ENCODE results near the gene CD4.
A peak's percentile ranks its signal among the peaks of the same experiment; 100 is the strongest.

The CD4 gene

GRCh38 chr12:6869049-6870021 is 80.0 kb downstream of the CD4 start (continued):
- TF ChIP-seq ZNF626 (tag by site-specific recombination; IDR thresholded peaks at IDR 0.05) (no peak), ZBTB8A (tag by site-specific recombination; IDR thresholded peaks at IDR 0.05) (no peak), ZNF664 (tag by site-specific recombination; IDR thresholded peaks at IDR 0.05) (no peak), ZNF658 (tag by site-specific recombination; IDR thresholded peaks at IDR 0.05) (no peak), ZSCAN30 (tag by site-specific recombination; IDR thresholded peaks at IDR 0.05) (no peak), ZFP41 (tag by site-specific recombination; IDR thresholded peaks at IDR 0.05; ENCODE audit: borderline replicate concordance) (no peak), ZNF792 (tag by site-specific recombination; IDR thresholded peaks at IDR 0.05) (no peak), FEZF1 (tag by site-specific recombination; IDR thresholded peaks at IDR 0.05) (no peak), ZNF274 (IDR thresholded peaks at IDR 0.05; ENCODE audit: low read length) (no peak), ZNF274 (tag by site-specific recombination; IDR thresholded peaks at IDR 0.05; ENCODE audit: borderline replicate concordance) (no peak), ZNF660 (tag by site-specific recombination; IDR thresholded peaks at IDR 0.05) (no peak), YY1 (tag by site-specific recombination; IDR thresholded peaks at IDR 0.05) (no peak), BCL11B (tag by site-specific recombination; IDR thresholded peaks at IDR 0.05; ENCODE audit: low read depth) (no peak), ZFP3 (tag by site-specific recombination; IDR thresholded peaks at IDR 0.05; ENCODE audit: low read depth) (no peak), ZXDB (tag by site-specific recombination; IDR thresholded peaks at IDR 0.05) (no peak), GLIS2 (tag by site-specific recombination; IDR thresholded peaks at IDR 0.05) (no peak), ZNF48 (tag by site-specific recombination; IDR thresholded peaks at IDR 0.05) (no peak), ZNF114 (tag by site-specific recombination; IDR thresholded peaks at IDR 0.05) (no peak), SETDB1 (IDR thresholded peaks at IDR 0.05; ENCODE audit: insufficient read length, low read length) (no peak), KLF1 (tag by site-specific recombination; IDR thresholded peaks at IDR 0.05) (no peak), ZNF473 (tag by site-specific recombination; IDR thresholded peaks at IDR 0.05) (no peak), ZNF791 (tag by site-specific recombination; IDR thresholded peaks at IDR 0.05) (no peak), ZNF624 (tag by site-specific recombination; IDR thresholded peaks at IDR 0.05) (no peak), ZNF585B (tag by site-specific recombination; IDR thresholded peaks at IDR 0.05) (no peak), KLF10 (tag by site-specific recombination; IDR thresholded peaks at IDR 0.05) (no peak), ZEB2 (tag by site-specific recombination; IDR thresholded peaks at IDR 0.05) (0 out of 2 replicates have a peak, but pooled peaks have one; percentile 42), ZNF223 (tag by site-specific recombination; IDR thresholded peaks at IDR 0.05) (no peak), ZNF366 (tag by site-specific recombination; conservative IDR thresholded peaks at IDR 0.05) (peak; percentile 74), ZNF239 (tag by site-specific recombination; IDR thresholded peaks at IDR 0.05) (no peak), ZNF2 (tag by site-specific recombination; IDR thresholded peaks at IDR 0.05) (0 out of 2 replicates have a peak, but pooled peaks have one; percentile 15)
- TF ChIP-seq, protein P1, sequence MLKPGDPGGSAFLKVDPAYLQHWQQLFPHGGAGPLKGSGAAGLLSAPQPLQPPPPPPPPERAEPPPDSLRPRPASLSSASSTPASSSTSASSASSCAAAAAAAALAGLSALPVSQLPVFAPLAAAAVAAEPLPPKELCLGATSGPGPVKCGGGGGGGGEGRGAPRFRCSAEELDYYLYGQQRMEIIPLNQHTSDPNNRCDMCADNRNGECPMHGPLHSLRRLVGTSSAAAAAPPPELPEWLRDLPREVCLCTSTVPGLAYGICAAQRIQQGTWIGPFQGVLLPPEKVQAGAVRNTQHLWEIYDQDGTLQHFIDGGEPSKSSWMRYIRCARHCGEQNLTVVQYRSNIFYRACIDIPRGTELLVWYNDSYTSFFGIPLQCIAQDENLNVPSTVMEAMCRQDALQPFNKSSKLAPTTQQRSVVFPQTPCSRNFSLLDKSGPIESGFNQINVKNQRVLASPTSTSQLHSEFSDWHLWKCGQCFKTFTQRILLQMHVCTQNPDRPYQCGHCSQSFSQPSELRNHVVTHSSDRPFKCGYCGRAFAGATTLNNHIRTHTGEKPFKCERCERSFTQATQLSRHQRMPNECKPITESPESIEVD (tag by site-specific recombination; IDR thresholded peaks at IDR 0.05): no peak
- TF ChIP-seq, protein P2, sequence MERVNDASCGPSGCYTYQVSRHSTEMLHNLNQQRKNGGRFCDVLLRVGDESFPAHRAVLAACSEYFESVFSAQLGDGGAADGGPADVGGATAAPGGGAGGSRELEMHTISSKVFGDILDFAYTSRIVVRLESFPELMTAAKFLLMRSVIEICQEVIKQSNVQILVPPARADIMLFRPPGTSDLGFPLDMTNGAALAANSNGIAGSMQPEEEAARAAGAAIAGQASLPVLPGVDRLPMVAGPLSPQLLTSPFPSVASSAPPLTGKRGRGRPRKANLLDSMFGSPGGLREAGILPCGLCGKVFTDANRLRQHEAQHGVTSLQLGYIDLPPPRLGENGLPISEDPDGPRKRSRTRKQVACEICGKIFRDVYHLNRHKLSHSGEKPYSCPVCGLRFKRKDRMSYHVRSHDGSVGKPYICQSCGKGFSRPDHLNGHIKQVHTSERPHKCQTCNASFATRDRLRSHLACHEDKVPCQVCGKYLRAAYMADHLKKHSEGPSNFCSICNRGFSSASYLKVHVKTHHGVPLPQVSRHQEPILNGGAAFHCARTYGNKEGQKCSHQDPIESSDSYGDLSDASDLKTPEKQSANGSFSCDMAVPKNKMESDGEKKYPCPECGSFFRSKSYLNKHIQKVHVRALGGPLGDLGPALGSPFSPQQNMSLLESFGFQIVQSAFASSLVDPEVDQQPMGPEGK (tag by site-specific recombination; IDR thresholded peaks at IDR 0.05): peak; percentile 34; the same call in 1 of the 2 replicates
- TF ChIP-seq, protein P3, sequence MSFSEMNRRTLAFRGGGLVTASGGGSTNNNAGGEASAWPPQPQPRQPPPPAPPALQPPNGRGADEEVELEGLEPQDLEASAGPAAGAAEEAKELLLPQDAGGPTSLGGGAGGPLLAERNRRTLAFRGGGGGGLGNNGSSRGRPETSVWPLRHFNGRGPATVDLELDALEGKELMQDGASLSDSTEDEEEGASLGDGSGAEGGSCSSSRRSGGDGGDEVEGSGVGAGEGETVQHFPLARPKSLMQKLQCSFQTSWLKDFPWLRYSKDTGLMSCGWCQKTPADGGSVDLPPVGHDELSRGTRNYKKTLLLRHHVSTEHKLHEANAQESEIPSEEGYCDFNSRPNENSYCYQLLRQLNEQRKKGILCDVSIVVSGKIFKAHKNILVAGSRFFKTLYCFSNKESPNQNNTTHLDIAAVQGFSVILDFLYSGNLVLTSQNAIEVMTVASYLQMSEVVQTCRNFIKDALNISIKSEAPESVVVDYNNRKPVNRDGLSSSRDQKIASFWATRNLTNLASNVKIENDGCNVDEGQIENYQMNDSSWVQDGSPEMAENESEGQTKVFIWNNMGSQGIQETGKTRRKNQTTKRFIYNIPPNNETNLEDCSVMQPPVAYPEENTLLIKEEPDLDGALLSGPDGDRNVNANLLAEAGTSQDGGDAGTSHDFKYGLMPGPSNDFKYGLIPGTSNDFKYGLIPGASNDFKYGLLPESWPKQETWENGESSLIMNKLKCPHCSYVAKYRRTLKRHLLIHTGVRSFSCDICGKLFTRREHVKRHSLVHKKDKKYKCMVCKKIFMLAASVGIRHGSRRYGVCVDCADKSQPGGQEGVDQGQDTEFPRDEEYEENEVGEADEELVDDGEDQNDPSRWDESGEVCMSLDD (tag by site-specific recombination; IDR thresholded peaks at IDR 0.05): no peak
